Peyer's patch (tissue), 4 donors: ENCODE results near the gene PRR5. TPM values are rescaled to one million over a fixed set of nuclear protein-coding genes. Genes with fewer than 3 reads are reported as not detected.

Experiments used
- DNase-seq, 3 donors: peaks; one replicate each; pipeline ENCODE4 v3.0.0-alpha.2; 2017 to 2019
- H3K27ac ChIP-seq, 4 donors: fragments of 200-600 bp; sonication (generic); one replicate each; pipeline ENCODE4 v1.5.1; 2016 to 2019
- H3K27me3 ChIP-seq, 2 donors: fragments of 200-600 bp; sonication (generic); one replicate each; pipeline ENCODE4 v1.5.1; 2019
- H3K36me3 ChIP-seq, 3 donors: fragments of 200-600 bp; sonication (generic); one replicate each; pipeline ENCODE4 v1.5.1; 2016 to 2019
- H3K4me1 ChIP-seq, 4 donors: fragments of 200-600 bp; sonication (generic); one replicate each; pipeline ENCODE4 v1.5.1; 2016 to 2019
- H3K4me3 ChIP-seq, 4 donors: fragments of 200-600 bp; sonication (generic); 1 replicate in 3 of 4; 2 replicates in 1 of 4; pipeline ENCODE4 v1.5.1; 2016 to 2019; ENCODE audit warnings: mild to moderate bottlenecking in 1 of 4
- H3K9me3 ChIP-seq, 4 donors: fragments of 200-600 bp; sonication (generic); one replicate each; pipeline ENCODE4 v1.5.1; 2016 to 2019; ENCODE audit warnings: mild to moderate bottlenecking in 1 of 4
- CTCF ChIP-seq, 6 experiments: fragments of 450-650 bp in 4 of 6; fragments of 200-600 bp in 2 of 6; sonication (generic) in 1 of 6; IDR thresholded peaks; one replicate each; pipeline ENCODE4 v1.5.1; 2017 to 2019; ENCODE audit warnings: antibody characterized with exemption in 6 of 6, mild to moderate bottlenecking in 3 of 6, moderate library complexity in 1 of 6
- POLR2A ChIP-seq, 2 donors: fragments of 450-650 bp; IDR thresholded peaks; one replicate each; pipeline ENCODE4 v1.5.1; 2017; ENCODE audit warnings: antibody characterized with exemption in 2 of 2, mild to moderate bottlenecking in 2 of 2, moderate library complexity in 2 of 2
- total RNA-seq, 4 donors: library from RNA; depleted of rRNA; stranded (reverse); fragments of >200 nt; gene quantifications; one replicate each; pipeline ENCODE4 v1.1.0, GENCODE V29; 2016

PRR5 gene
- total RNA-seq, 4 donors from 2014 or later: 20.6 to 84.3 (median 51.0) TPM

GRCh38 chr22:44667276-44667675, 34.7 kb upstream of the PRR5 start:
- TF ChIP-seq CTCF (IDR thresholded peaks at IDR 0.05) (no peak), POLR2A (IDR thresholded peaks at IDR 0.05) (no peak)
- Histone ChIP-seq H3K4me1 (peaks cover 0 to 36% (median 11%) of the 10 kb centered on the region in 4 donors), H3K36me3 (no peaks in the 10 kb centered on the region), H3K27me3 (peaks cover 0 to 4% of the 10 kb centered on the region in 2 donors), H3K27ac (peak overlapping the region in 3 of 4 donors; percentile 84 to 92 (median 86)), H3K4me3 (no peak overlapping the region), H3K9me3 (no peaks in the 10 kb centered on the region)
- no peak for DNase-seq

GRCh38 chr22:44667829-44668189, 34.2 kb upstream of the PRR5 start:
- H3K9me3 ChIP-seq: no peaks in the 10 kb centered on the region
- H3K36me3 ChIP-seq: no peaks in the 10 kb centered on the region
- peaks cover 0 to 4% of the 10 kb centered on the region in 2 donors for H3K27me3 ChIP-seq
- TF ChIP-seq CTCF (IDR thresholded peaks at IDR 0.05) (no peak), POLR2A (IDR thresholded peaks at IDR 0.05) (no peak)
- H3K4me3 ChIP-seq: peak overlapping the region; percentile 47 to 66 (median 64)
- peaks cover 0 to 36% (median 11%) of the 10 kb centered on the region in 4 donors for H3K4me1 ChIP-seq
- DNase-seq: peak; percentile 44 to 84 (median 56)
- H3K27ac ChIP-seq: peak overlapping the region; percentile 73 to 92 (median 85)

GRCh38 chr22:44668190-44668885, 33.7 kb upstream of the PRR5 start:
- H3K27ac ChIP-seq: peak overlapping the region; percentile 73 to 92 (median 85)
- peaks cover 0 to 35% (median 11%) of the 10 kb centered on the region in 4 donors for H3K4me1 ChIP-seq

GRCh38 chr22:44668886-44669521, 33.0 kb upstream of the PRR5 start:
- Histone ChIP-seq H3K27me3 (peaks cover 0 to 4% of the 10 kb centered on the region in 2 donors), H3K4me3 (peak overlapping the region; percentile 47 to 66 (median 64)), H3K9me3 (no peaks in the 10 kb centered on the region), H3K4me1 (peaks cover 0 to 28% (median 8%) of the 10 kb centered on the region in 4 donors), H3K36me3 (no peaks in the 10 kb centered on the region), H3K27ac (peak overlapping the region; percentile 40 to 92 (median 80))
- no peak for DNase-seq
- TF ChIP-seq POLR2A (IDR thresholded peaks at IDR 0.05) (no peak), CTCF (IDR thresholded peaks at IDR 0.05) (no peak)

More at GRCh38 chr22:44668190-44668885, 33.7 kb upstream of the PRR5 start:
- H3K9me3 ChIP-seq: no peaks in the 10 kb centered on the region
- no peaks in the 10 kb centered on the region for H3K36me3 ChIP-seq
- TF ChIP-seq CTCF (IDR thresholded peaks at IDR 0.05) (no peak), POLR2A (IDR thresholded peaks at IDR 0.05) (no peak)
- H3K27me3 ChIP-seq: peaks cover 0 to 4% of the 10 kb centered on the region in 2 donors
- peak overlapping the region; percentile 47 to 66 (median 64) for H3K4me3 ChIP-seq
- no peak for DNase-seq

GRCh38 chr22:44669561-44669976, 32.4 kb upstream of the PRR5 start:
- peaks cover 0 to 4% of the 10 kb centered on the region in 2 donors for H3K27me3 ChIP-seq
- H3K4me1 ChIP-seq: peaks cover 0 to 24% (median 5%) of the 10 kb centered on the region in 4 donors
- peak overlapping the region in 2 of 4 donors; percentile 73 to 86 for H3K27ac ChIP-seq
- DNase-seq: no peak
- H3K36me3 ChIP-seq: no peaks in the 10 kb centered on the region
- TF ChIP-seq POLR2A (IDR thresholded peaks at IDR 0.05) (no peak), CTCF (IDR thresholded peaks at IDR 0.05) (peak in 2 of 6 experiments; percentile 9 to 12)
- H3K4me3 ChIP-seq: peak overlapping the region in 2 of 4 donors; percentile 63 to 64
- H3K9me3 ChIP-seq: no peaks in the 10 kb centered on the region
